ENCODE data around the gene PRKX. TPM values are rescaled to one million over a fixed set of nuclear protein-coding genes. Genes with fewer than 3 reads are reported as not detected.
"Not testable (repeated sequence)": the region's sequence is repeated elsewhere in the genome, so short reads cannot be mapped to it uniquely, and the experiment has no call there.

PRKX gene
- total RNA-seq, 1 donor from 2014 or later: 15.3 TPM

- DNase-seq: peak; percentile 72
These were observed 136.5 kb downstream of the PRKX start for GRCh38 chrX:3576886-3577501.

- no peak for DNase-seq
These were observed 145.8 kb downstream of the PRKX start for GRCh38 chrX:3567686-3568085.

GRCh38 chrX:3563451-3563850 is 150.0 kb downstream of the PRKX start:
- DNase-seq: no peak

GRCh38 chrX:3560010-3560409 is 153.4 kb downstream of the PRKX start:
- not testable (repeated sequence) for DNase-seq

Small RNA genes lying within 50 kb of the gene (small RNA-seq; reads per million reads assigned to genes)
- gene RF00019 (ENCODE audit: low replicate concordance) (not detected), gene RNU6-114P (ENCODE audit: low replicate concordance) (not detected)
